Breast epithelium (tissue), 4 donors: Measurements from ENCODE around the gene TSTD1. TPM values are rescaled to one million over a fixed set of nuclear protein-coding genes. Genes with fewer than 3 reads are reported as not detected.
A peak's percentile ranks its signal among the peaks of the same experiment; 100 is the strongest.

Source experiments
- DNase-seq, 2 donors: peaks; one replicate each; pipeline ENCODE4 v3.0.0-alpha.2; 2019; ENCODE audit warnings: low spot score in 2 of 2
- H3K27ac ChIP-seq, 2 donors: fragments of 200-600 bp; sonication (generic) in 1 of 2; one replicate each; pipeline ENCODE4 v1.5.1; 2016 to 2019; ENCODE audit warnings: mild to moderate bottlenecking in 1 of 2
- H3K27me3 ChIP-seq, 2 donors: fragments of 200-600 bp; sonication (generic) in 1 of 2; one replicate each; pipeline versions ENCODE4 v1.5.1 to v1.6.0; 2017 to 2019; ENCODE audit warnings: control low read depth in 1 of 2, mild to moderate bottlenecking in 1 of 2
- H3K36me3 ChIP-seq: fragments of 200-600 bp; one replicate; pipeline ENCODE4 v1.5.1; 2019
- H3K4me1 ChIP-seq, 2 donors: fragments of 200-600 bp; sonication (generic); one replicate each; pipeline ENCODE4 v1.5.1; 2016 to 2019; ENCODE audit warnings: control low read depth in 1 of 2
- H3K4me3 ChIP-seq, 3 donors: fragments of 200-600 bp; sonication (generic); 1 replicate in 2 of 3; 2 replicates in 1 of 3; pipeline ENCODE4 v1.5.1; 2016 to 2019; ENCODE audit warnings: mild to moderate bottlenecking in 3 of 3, moderate library complexity in 2 of 3
- H3K9me3 ChIP-seq, 2 donors: fragments of 200-600 bp; sonication (generic) in 1 of 2; one replicate each; pipeline ENCODE4 v1.5.1; 2016 to 2019; ENCODE audit warnings: control low read depth in 1 of 2
- CTCF ChIP-seq, 3 donors: fragments of 450-650 bp; IDR thresholded peaks; one replicate each; pipeline ENCODE4 v1.5.1; 2016 to 2017; ENCODE audit warnings: antibody characterized with exemption in 3 of 3, mild to moderate bottlenecking in 3 of 3, moderate library complexity in 3 of 3
- POLR2A ChIP-seq: fragments of 450-650 bp; IDR thresholded peaks from one replicate; pipeline ENCODE4 v1.6.1; 2016; ENCODE audit warnings: antibody characterized with exemption, mild to moderate bottlenecking, moderate library complexity
- POLR2AphosphoS5 ChIP-seq, 3 donors: sonication (generic); formaldehyde crosslinking; IDR thresholded peaks; one replicate each; pipeline ENCODE4 v1.6.1; 2017; ENCODE audit warnings: antibody characterized with exemption in 3 of 3
- intact Hi-C: fragments of 100-400 bp; cut with DNase I; formaldehyde crosslinking; loops from one replicate; pipeline ENCODE4 v1.15.1; 2023; ENCODE audit warnings: low total_unique reads
- total RNA-seq, 3 donors: library from RNA; depleted of rRNA; stranded (reverse); fragments of >200 nt; gene quantifications; one replicate each; pipeline ENCODE4 v1.1.0, GENCODE V29; 2016

Gene TSTD1
- total RNA-seq, 3 donors from 2014 or later, result 57.3 to 217 (median 109) TPM

- Histone ChIP-seq H3K36me3 (no peaks in the 10 kb centered on the region), H3K27me3 (no peaks in the 10 kb centered on the region), H3K4me3 (peak overlapping the region in 2 of 3 donors; percentile 9 to 44), H3K9me3 (no peaks in the 10 kb centered on the region), H3K27ac (peak overlapping the region; percentile 92 to 98), H3K4me1 (peaks cover 0 to 15% of the 10 kb centered on the region in 2 donors)
- intact Hi-C loops, result no loop called here
- TF ChIP-seq POLR2AphosphoS5 (IDR thresholded peaks at IDR 0.05) (peak; percentile 56 to 93 (median 84)), CTCF (IDR thresholded peaks at IDR 0.05) (peak in 1 of 3 donors; percentile 41), POLR2A (peak; percentile 24)
- DNase-seq, result peak; percentile 94 to 96
Measured at GRCh38 chr1:161082996-161083747, 44.4 kb upstream of the TSTD1 start.

GRCh38 chr1:161082483-161082882 is 43.7 kb upstream of the TSTD1 start:
- Histone ChIP-seq H3K36me3 (no peaks in the 10 kb centered on the region), H3K27ac (peak overlapping the region; percentile 92 to 98), H3K27me3 (no peaks in the 10 kb centered on the region), H3K4me3 (peak overlapping the region in 1 of 3 donors; percentile 44), H3K4me1 (peaks cover 0 to 15% of the 10 kb centered on the region in 2 donors), H3K9me3 (no peaks in the 10 kb centered on the region)
- TF ChIP-seq POLR2AphosphoS5 (IDR thresholded peaks at IDR 0.05), result no peak
- TF ChIP-seq CTCF (IDR thresholded peaks at IDR 0.05), result no peak
- intact Hi-C loops, result no loop called here
- DNase-seq, result no peak

GRCh38 chr1:161081519-161081918 is 42.8 kb upstream of the TSTD1 start:
- intact Hi-C loops, result no loop called here
- no peak for DNase-seq

GRCh38 chr1:161080441-161081405 is 42.0 kb upstream of the TSTD1 start:
- no peak overlapping the region for H3K4me3 ChIP-seq
- TF ChIP-seq POLR2AphosphoS5 (IDR thresholded peaks at IDR 0.05), result no peak
- TF ChIP-seq CTCF (IDR thresholded peaks at IDR 0.05), result no peak
- no peak for TF ChIP-seq POLR2A
- no peaks in the 10 kb centered on the region for H3K27me3 ChIP-seq
- H3K4me1 ChIP-seq, result peaks cover 0 to 15% of the 10 kb centered on the region in 2 donors
- DNase-seq, result no peak
- H3K9me3 ChIP-seq, result no peaks in the 10 kb centered on the region
- peak overlapping the region; percentile 92 to 98 for H3K27ac ChIP-seq
- no peaks in the 10 kb centered on the region for H3K36me3 ChIP-seq
- intact Hi-C loops, result no loop called here

More at GRCh38 chr1:161081519-161081918, 42.8 kb upstream of the TSTD1 start:
- H3K27ac ChIP-seq, result peak overlapping the region; percentile 92 to 98
- no peaks in the 10 kb centered on the region for H3K27me3 ChIP-seq
- H3K36me3 ChIP-seq, result no peaks in the 10 kb centered on the region
- H3K4me1 ChIP-seq, result peaks cover 0 to 15% of the 10 kb centered on the region in 2 donors
- TF ChIP-seq POLR2AphosphoS5 (IDR thresholded peaks at IDR 0.05) (no peak), CTCF (IDR thresholded peaks at IDR 0.05) (no peak), POLR2A (no peak)
- H3K9me3 ChIP-seq, result no peaks in the 10 kb centered on the region
- H3K4me3 ChIP-seq, result no peak overlapping the region
